ENCODE measurements around the gene SCN1A. TPM values are rescaled to one million over a fixed set of nuclear protein-coding genes. Genes with fewer than 3 reads are reported as not detected.

SCN1A gene
- total and polyA plus RNA-seq, 4 donors, result 2.1 to 32.6 (median 14.5) TPM

DNA sequence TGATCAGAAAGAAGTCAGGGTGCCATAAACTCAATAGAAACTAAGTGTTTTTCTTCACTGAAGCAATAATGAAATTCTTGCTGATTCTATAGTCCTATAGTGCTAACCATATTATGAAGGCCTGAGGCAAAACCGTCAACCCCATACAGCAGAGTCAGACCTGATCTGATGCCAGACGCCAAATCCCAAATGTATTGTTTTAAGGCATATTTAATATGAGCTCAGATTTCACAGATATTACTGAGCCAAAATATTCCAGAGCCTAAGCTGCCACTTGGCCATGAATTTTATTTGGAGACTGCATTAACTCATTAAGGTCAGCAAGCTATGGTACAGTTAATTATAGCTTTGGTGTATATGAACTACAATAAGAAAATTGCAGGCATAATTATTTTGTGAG, 53.4 kb downstream of the SCN1A start:
- DNase-seq, result no peak
- no peak for ATAC-seq (ENCODE audit: insufficient read depth, low FRiP score)
- TF ChIP-seq CTCF (IDR thresholded peaks at IDR 0.05; ENCODE audit: control extremely low read depth, extremely low read depth), result no peak
- Histone ChIP-seq H3K9me3 (ENCODE audit: control insufficient read depth in 4 of 4, insufficient read depth in 3 of 4, low read length in 3 of 4) (no peaks in the 10 kb centered on the region), H3K27me3 (ENCODE audit: control insufficient read depth in 3 of 3, insufficient read depth in 3 of 3, low read length in 2 of 3) (no peaks in the 10 kb centered on the region), H3K36me3 (ENCODE audit: control insufficient read depth in 4 of 4, insufficient read depth in 4 of 4, low read length in 4 of 4) (no peaks in the 10 kb centered on the region), H3K27ac (ENCODE audit: low read depth in 1 of 2, low read length in 1 of 2) (no peak overlapping the region), H3K4me1 (ENCODE audit: control insufficient read depth in 5 of 5, insufficient read depth in 5 of 5, low read length in 5 of 5) (peaks cover 0 to 5% (median 0%) of the 10 kb centered on the region in 5 donors), H3K9ac (ENCODE audit: insufficient read depth in 1 of 2, low read length in 2 of 2) (no peak overlapping the region), H3K4me3 (no peak overlapping the region)
- 86 to 96% methylated on average over 2 of the region's 2 CpGs for WGBS, 2 donors

DNA sequence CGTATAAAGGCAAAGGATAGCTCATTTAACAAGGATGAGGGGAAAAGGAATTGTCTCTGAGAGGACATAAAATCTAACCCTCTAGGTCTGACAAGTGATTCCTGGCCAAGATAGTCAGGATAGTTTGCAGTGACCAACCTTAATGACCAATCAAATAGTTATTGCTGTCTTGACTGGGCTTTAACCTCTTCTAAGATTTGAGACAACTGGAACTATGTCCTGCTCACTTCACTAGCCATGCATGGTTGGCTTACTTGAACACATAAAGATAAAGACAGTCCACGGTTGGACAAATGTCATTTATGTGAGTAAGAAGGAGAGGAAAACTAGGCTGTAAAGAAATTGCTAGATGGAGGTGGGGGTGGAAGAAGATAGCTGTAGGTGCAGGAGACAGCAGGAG, 53.8 kb downstream of the SCN1A start:
- ATAC-seq (ENCODE audit: insufficient read depth, low FRiP score), result no peak
- TF ChIP-seq CTCF (IDR thresholded peaks at IDR 0.05; ENCODE audit: control extremely low read depth, extremely low read depth), result no peak
- Histone ChIP-seq H3K9ac (ENCODE audit: insufficient read depth in 1 of 2, low read length in 2 of 2) (no peak overlapping the region), H3K36me3 (ENCODE audit: control insufficient read depth in 4 of 4, insufficient read depth in 4 of 4, low read length in 4 of 4) (no peaks in the 10 kb centered on the region), H3K4me3 (no peak overlapping the region), H3K9me3 (ENCODE audit: control insufficient read depth in 4 of 4, insufficient read depth in 3 of 4, low read length in 3 of 4) (no peaks in the 10 kb centered on the region), H3K4me1 (ENCODE audit: control insufficient read depth in 5 of 5, insufficient read depth in 5 of 5, low read length in 5 of 5) (peaks cover 0 to 5% (median 0%) of the 10 kb centered on the region in 5 donors), H3K27ac (ENCODE audit: low read depth in 1 of 2, low read length in 1 of 2) (no peak overlapping the region), H3K27me3 (ENCODE audit: control insufficient read depth in 3 of 3, insufficient read depth in 3 of 3, low read length in 2 of 3) (no peaks in the 10 kb centered on the region)
- WGBS, 2 donors, result 67 to 73% methylated on average over 2 of the region's 2 CpGs
- no peak for DNase-seq

DNA sequence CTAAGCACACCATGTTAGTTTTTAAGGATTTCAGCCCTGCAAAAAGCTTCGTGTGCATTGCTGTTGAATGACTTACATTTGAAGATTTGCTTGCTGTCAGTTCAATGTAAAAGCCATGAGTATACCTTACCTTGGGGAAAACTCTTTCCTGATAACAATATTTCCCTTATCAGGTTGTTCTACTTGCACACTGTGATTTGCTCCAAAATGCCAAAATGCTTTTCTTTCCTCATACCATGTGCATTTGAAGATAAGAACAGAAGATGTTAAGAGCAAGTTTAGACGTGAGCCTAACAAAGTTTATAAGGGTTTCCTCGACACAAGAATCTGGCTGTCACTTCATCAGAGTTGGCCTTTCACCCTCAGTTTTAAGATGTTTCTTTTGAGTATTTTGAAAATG, 57.6 kb downstream of the SCN1A start:
- H3K4me3 ChIP-seq, result no peak overlapping the region
- H3K27me3 ChIP-seq (ENCODE audit: control insufficient read depth in 3 of 3, insufficient read depth in 3 of 3, low read length in 2 of 3), result no peaks in the 10 kb centered on the region
- no peak for TF ChIP-seq CTCF (IDR thresholded peaks at IDR 0.05; ENCODE audit: control extremely low read depth, extremely low read depth)
- no peak overlapping the region for H3K9ac ChIP-seq (ENCODE audit: insufficient read depth in 1 of 2, low read length in 2 of 2)
- peaks cover 0 to 5% (median 0%) of the 10 kb centered on the region in 5 donors for H3K4me1 ChIP-seq (ENCODE audit: control insufficient read depth in 5 of 5, insufficient read depth in 5 of 5, low read length in 5 of 5)
- WGBS, 2 donors, result 50 to 70% methylated on average over 3 of the region's 3 CpGs
- no peaks in the 10 kb centered on the region for H3K36me3 ChIP-seq (ENCODE audit: control insufficient read depth in 4 of 4, insufficient read depth in 4 of 4, low read length in 4 of 4)
- DNase-seq (peak in 2 of 3 donors; percentile 35 to 57), ATAC-seq (ENCODE audit: insufficient read depth, low FRiP score) (no peak)
- no peak overlapping the region for H3K27ac ChIP-seq (ENCODE audit: low read depth in 1 of 2, low read length in 1 of 2)
- H3K9me3 ChIP-seq (ENCODE audit: control insufficient read depth in 4 of 4, insufficient read depth in 3 of 4, low read length in 3 of 4), result no peaks in the 10 kb centered on the region

DNA sequence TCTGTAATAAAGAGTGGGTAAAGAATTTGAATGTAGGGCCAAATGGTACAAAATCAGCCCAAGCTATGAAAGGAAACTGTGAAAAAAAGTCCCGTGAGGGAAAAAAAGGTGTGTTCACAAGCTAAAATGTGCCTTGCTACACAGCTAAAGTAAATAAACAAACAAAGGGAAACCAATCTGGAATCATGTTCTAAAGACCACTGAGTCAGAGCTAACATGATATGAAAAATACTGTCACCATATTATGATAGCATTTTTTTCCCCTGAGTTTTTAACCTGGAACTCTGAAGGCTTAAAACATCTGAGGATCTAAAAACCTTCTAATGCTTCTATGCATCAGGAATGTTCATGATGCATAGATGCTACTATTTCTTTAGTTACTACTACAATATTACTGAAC, 58.8 kb downstream of the SCN1A start:
- Histone ChIP-seq H3K27ac (ENCODE audit: low read depth in 1 of 2, low read length in 1 of 2) (no peak overlapping the region), H3K27me3 (ENCODE audit: control insufficient read depth in 3 of 3, insufficient read depth in 3 of 3, low read length in 2 of 3) (no peaks in the 10 kb centered on the region), H3K9me3 (ENCODE audit: control insufficient read depth in 4 of 4, insufficient read depth in 3 of 4, low read length in 3 of 4) (no peaks in the 10 kb centered on the region), H3K4me1 (ENCODE audit: control insufficient read depth in 5 of 5, insufficient read depth in 5 of 5, low read length in 5 of 5) (peaks cover 0 to 5% (median 0%) of the 10 kb centered on the region in 5 donors), H3K9ac (ENCODE audit: insufficient read depth in 1 of 2, low read length in 2 of 2) (no peak overlapping the region), H3K4me3 (no peak overlapping the region), H3K36me3 (ENCODE audit: control insufficient read depth in 4 of 4, insufficient read depth in 4 of 4, low read length in 4 of 4) (no peaks in the 10 kb centered on the region)
- DNase-seq (no peak), ATAC-seq (ENCODE audit: insufficient read depth, low FRiP score) (no peak)
- TF ChIP-seq CTCF (IDR thresholded peaks at IDR 0.05; ENCODE audit: control extremely low read depth, extremely low read depth), result no peak
- WGBS, 2 donors, result 78 to 87% methylated on average over 1 of the region's 1 CpG
